ENCODE measurements around the gene ADGRL3. TPM values are rescaled to one million over a fixed set of nuclear protein-coding genes. Genes with fewer than 3 reads are reported as not detected.

ADGRL3 gene
- total RNA-seq, 4 donors from 2014 or later, result 6.5 to 19.0 (median 14.0) TPM

- no peaks in the 10 kb centered on the region for H3K36me3 ChIP-seq
- H3K9me3 ChIP-seq, result no peaks in the 10 kb centered on the region
- H3K27me3 ChIP-seq, result no peaks in the 10 kb centered on the region
- no peak overlapping the region for H3K27ac ChIP-seq
- 76% methylated on average over 2 of the region's 2 CpGs for WGBS
- TF ChIP-seq CTCF (IDR thresholded peaks at IDR 0.05) (no peak), POLR2AphosphoS5 (IDR thresholded peaks at IDR 0.05) (no peak), POLR2A (IDR thresholded peaks at IDR 0.05) (no peak), EP300 (IDR thresholded peaks at IDR 0.05) (no peak)
- H3K4me3 ChIP-seq, result no peak overlapping the region
- no peak for DNase-seq (ENCODE audit: low spot score in 2 of 2)
- H3K4me1 ChIP-seq, result no peaks in the 10 kb centered on the region
Observed at GRCh38 chr4:61511716-61512488, 311.8 kb downstream of the ADGRL3 start.

- no peak for DNase-seq (ENCODE audit: low spot score in 2 of 2)
- 40% methylated on average over 2 of the region's 2 CpGs for WGBS
- Histone ChIP-seq H3K36me3 (no peaks in the 10 kb centered on the region), H3K27ac (no peak overlapping the region), H3K9me3 (no peaks in the 10 kb centered on the region), H3K27me3 (no peaks in the 10 kb centered on the region), H3K4me3 (no peak overlapping the region), H3K4me1 (no peaks in the 10 kb centered on the region)
- TF ChIP-seq CTCF (IDR thresholded peaks at IDR 0.05), result no peak
- TF ChIP-seq EP300 (IDR thresholded peaks at IDR 0.05), result no peak
- TF ChIP-seq POLR2A (IDR thresholded peaks at IDR 0.05), result no peak
- no peak for TF ChIP-seq POLR2AphosphoS5 (IDR thresholded peaks at IDR 0.05)
Observed at GRCh38 chr4:61514991-61515390, 314.9 kb downstream of the ADGRL3 start.

GRCh38 chr4:61517144-61517543, 317.0 kb downstream of the ADGRL3 start:
- DNase-seq (ENCODE audit: low spot score in 2 of 2), result no peak
- Histone ChIP-seq H3K4me1 (no peaks in the 10 kb centered on the region), H3K9me3 (no peaks in the 10 kb centered on the region), H3K27me3 (no peaks in the 10 kb centered on the region), H3K36me3 (no peaks in the 10 kb centered on the region), H3K4me3 (no peak overlapping the region), H3K27ac (no peak overlapping the region)
- no peak for TF ChIP-seq CTCF (IDR thresholded peaks at IDR 0.05)
- TF ChIP-seq POLR2AphosphoS5 (IDR thresholded peaks at IDR 0.05), result no peak
- TF ChIP-seq POLR2A (IDR thresholded peaks at IDR 0.05), result no peak
- no peak for TF ChIP-seq EP300 (IDR thresholded peaks at IDR 0.05)
- 64% methylated on average over 10 of the region's 20 CpGs for WGBS

- H3K27me3 ChIP-seq, result no peaks in the 10 kb centered on the region
- no peaks in the 10 kb centered on the region for H3K4me1 ChIP-seq
- no peak for DNase-seq (ENCODE audit: low spot score in 2 of 2)
- no peaks in the 10 kb centered on the region for H3K9me3 ChIP-seq
- no peak for TF ChIP-seq POLR2A (IDR thresholded peaks at IDR 0.05)
- TF ChIP-seq POLR2AphosphoS5 (IDR thresholded peaks at IDR 0.05), result no peak
- TF ChIP-seq CTCF (IDR thresholded peaks at IDR 0.05), result no peak
- TF ChIP-seq EP300 (IDR thresholded peaks at IDR 0.05), result no peak
- H3K36me3 ChIP-seq, result no peaks in the 10 kb centered on the region
- H3K27ac ChIP-seq, result no peak overlapping the region
- no peak overlapping the region for H3K4me3 ChIP-seq
Observed at GRCh38 chr4:61520166-61520565, 320.0 kb downstream of the ADGRL3 start.

- WGBS, result 72% methylated on average over 1 of the region's 1 CpG
- H3K36me3 ChIP-seq, result no peaks in the 10 kb centered on the region
- H3K4me1 ChIP-seq, result no peaks in the 10 kb centered on the region
- H3K9me3 ChIP-seq, result no peaks in the 10 kb centered on the region
- no peak overlapping the region for H3K4me3 ChIP-seq
- no peak overlapping the region for H3K27ac ChIP-seq
- TF ChIP-seq CTCF (IDR thresholded peaks at IDR 0.05) (no peak), EP300 (IDR thresholded peaks at IDR 0.05) (no peak), POLR2A (IDR thresholded peaks at IDR 0.05) (no peak), POLR2AphosphoS5 (IDR thresholded peaks at IDR 0.05) (no peak)
- no peaks in the 10 kb centered on the region for H3K27me3 ChIP-seq
- no peak for DNase-seq (ENCODE audit: low spot score in 2 of 2)
Observed at GRCh38 chr4:61520681-61521160, 320.6 kb downstream of the ADGRL3 start.

Data from suprapubic skin (tissue), 4 donors.